GM21447 (cell line): Measurements from ENCODE around the gene BAZ1B.
"Not testable (repeated sequence)": the region's sequence is repeated elsewhere in the genome, so short reads cannot be mapped to it uniquely, and the experiment has no call there.

Source experiments
- ATAC-seq: cut with Tn5 transposase; IDR thresholded peaks from one replicate; pipeline ENCODE4 v1.9.1; 2021; ENCODE audit not compliant: unreplicated experiment

Gene BAZ1B

DNA sequence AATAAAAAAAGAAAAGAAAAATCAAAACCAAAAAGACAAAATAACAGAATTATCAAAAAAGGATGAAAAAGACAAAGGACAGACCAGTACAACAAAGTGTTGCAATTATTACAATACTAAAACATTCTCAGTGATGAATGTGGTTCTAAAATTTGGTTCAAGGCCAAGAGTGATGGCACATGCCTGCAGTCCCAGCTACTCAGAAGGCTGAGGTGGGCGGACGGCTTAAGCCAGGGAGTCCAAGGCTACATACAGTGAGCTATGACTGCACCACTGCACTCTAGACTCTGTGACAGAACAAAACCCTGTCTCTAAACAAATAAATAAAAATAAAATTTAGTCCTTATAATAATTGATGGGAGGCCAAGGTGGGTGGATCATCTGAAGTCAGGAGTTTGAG is 14.5 kb downstream of the BAZ1B start:
- no peak for ATAC-seq

DNA sequence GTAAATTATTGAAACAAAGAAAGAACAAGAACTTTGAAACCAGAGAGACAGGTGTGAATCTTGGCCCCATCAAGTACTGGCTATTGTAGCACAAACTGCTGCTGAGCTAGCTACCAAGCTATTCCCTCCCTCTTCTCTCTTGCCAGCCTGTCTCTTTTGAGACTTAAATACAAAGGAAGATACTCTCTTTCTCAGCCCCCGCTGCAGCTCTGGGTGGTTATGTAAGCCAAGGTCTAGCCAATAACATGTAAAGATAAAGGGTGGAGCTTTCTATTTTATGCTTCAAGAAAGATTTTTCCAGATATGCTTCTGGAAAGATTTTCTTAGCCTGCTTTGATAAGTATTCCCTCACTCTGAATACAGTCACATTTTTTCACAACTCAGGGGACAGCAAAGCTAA is 17.2 kb downstream of the BAZ1B start:
- ATAC-seq = no peak

DNA sequence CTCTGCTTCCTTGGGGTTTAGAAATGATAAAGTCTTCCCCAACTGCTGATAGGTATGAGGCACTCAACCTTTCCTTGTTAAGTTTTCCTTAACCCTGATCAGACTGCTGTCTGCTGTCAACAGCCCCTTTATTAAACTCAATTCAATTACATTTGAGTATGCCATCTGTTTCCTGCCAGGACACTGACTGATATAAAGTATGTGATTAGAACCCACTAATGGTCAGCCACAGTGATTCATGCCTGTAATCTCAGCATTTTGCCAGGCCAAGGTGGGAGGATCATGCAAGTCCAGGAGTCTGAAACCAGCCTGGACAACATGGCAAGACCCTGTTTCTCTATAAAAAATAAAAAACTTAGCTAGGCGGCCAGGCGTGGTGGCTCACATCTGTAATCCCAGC is 18.1 kb downstream of the BAZ1B start:
- ATAC-seq = no peak

DNA sequence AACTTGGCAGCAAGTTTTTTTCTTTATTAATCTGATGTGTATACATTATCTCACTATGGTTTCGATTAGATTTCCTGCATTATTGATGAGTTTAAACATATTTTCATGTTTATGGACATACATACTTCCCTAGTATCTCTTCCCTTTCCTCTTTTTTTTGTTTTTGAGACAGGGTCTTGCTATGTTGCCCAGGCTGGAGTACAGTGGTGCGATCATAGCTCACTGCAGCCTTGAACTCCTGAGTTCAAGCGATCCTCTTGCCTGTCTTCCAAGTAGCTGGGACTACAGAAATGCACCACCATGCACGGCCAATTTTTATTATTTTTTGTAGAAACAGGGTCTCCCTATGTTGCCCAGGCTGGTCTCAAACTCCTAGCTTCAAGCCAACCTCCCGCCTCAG is 18.9 kb downstream of the BAZ1B start:
- no peak for ATAC-seq

DNA sequence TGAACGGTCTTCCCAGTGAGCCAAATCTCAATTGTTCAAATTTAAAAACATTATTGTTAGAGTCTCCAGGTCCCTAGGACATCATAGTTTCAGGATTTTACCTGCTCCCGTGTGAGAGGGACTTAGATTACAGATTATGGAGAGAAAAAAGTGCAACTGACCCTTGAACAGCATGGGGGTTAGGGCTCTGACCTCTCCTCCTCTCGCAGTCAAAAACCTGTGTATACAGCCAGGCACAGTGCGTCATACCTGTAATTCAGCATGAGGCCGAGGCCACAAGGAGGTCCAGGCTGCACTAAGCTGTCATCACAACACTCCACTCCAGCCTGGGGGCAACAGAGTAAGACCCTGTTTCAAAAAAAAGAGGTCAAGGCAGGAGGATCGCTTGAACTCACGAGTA is 25.5 kb downstream of the BAZ1B start:
- no peak for ATAC-seq

DNA sequence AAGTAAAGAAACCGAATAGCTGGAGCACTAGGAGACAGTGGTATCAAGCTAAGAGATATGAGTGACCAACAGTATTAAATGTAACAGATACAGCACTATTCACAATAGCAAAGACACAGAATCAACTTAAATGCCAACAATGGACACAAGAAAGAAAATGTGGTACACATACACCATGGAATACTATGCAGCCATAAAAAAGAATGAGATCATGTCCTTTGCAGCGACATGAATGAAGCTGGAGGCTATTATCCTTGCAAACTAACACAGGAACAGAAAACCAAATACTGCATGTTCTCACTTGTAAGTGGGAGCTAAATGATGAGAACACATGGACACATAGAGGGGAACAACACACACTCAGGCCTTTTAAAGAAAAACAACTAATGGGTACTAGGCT is 26.6 kb downstream of the BAZ1B start:
- ATAC-seq = not testable (repeated sequence)

DNA sequence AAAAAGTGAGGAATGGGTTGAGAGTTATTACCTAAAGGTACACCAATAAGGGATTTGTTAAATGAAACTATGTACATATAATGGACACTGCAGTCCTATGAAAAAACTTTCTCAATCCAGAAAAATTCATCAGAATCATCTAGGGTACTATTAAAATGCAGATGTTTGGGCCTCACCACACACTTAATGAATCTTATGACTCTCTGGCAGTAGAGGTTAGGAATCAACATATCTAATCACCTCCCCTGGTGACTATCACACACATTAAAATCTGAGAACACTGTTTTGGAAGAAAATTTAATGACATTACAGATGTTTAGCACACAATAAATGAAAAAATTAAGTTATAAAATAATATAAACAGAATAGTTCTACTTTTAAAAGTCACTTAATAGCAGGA is 32.1 kb downstream of the BAZ1B start:
- ATAC-seq = no peak

DNA sequence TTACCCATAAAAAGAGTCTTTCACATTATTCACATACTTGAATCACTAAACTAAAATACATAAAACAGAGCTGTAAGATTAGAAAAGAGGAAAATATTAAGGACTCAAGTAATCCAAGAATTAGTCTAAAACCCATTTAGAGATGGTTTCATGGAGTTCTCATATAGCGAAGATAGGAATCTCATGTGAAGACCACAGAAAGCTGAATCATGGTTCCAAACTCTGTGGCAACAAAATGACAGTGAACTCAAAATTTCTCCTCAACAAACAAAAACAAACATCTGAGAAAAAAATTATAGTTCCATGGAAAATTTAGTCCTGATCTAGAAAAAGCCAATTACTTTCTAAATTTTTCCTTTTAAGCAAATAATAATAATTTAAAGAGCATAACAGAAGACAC is 34.6 kb downstream of the BAZ1B start:
- no peak for ATAC-seq

DNA sequence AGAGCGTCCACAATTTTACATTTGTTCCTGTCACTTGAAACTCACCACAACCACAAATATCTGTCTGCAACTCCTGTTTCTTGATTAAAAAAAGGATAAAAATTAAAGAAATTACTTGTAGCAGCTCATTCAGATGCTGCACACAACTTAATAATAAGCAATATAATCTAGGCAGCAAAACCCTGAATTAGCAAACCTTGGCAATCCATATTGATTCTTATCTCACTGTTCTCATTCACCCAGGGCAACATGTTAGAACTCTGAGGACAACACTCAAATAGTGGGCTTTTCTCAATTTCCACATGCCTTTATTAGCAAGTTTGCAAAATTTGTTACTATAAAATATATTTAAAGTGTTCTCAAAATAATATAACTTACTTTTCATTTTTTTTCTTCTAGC is 38.9 kb downstream of the BAZ1B start:
- no peak for ATAC-seq

DNA sequence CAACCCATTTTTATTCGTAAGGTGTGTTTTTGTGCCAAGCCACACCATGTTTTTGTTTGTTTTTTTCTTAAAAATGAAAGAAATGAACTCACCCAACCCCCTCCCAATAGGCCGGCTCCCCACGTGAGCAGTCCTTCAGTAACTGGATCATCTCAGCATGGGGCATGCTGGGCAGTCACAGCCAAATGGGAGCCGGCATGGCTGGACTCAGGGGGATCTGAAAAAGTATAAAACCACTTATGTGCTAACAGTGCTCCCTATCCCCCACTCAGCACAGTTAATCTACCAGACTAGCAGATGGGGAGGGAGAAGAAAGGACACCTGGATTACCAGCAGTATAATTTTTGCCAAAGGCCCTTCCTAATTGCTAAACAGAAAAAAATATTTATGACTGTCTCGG is 39.3 kb downstream of the BAZ1B start:
- no peak for ATAC-seq

DNA sequence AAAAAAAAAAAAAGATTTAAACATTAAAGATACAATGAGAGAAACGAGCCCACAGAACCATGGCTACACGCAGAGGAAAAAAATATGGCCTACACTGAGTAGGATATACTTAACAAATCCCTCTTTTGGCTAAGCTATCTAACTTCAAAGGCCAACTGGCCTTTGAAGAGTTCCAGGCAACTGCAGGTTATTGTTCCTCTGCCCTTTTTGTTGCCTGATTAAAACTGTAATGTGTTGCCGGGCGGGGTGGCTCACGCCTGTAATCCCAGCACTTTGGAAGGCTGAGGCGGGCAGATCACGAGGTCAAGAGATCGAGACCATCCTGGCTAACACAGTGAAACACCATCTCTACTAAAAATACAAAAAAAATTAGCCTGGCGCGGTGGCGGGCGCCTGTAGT is 40.6 kb downstream of the BAZ1B start:
- not testable (repeated sequence) for ATAC-seq

DNA sequence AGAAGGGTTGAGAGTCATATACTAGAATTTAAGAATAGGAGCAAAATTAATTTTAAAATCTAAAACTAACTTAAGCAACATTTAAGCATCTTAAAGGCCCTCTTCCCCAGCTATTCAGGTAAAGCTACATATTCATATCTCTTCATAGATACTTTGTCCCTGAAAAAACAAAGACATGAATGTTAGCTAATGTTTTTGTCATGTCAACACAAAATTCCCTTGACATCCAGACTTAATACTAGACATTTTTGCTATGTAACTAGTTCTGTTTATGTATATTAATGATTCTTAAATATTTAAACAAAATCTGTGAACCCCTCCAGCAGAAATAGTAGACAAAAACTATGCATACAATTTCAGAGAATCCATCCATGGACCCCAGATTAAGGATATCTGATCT is 43.5 kb downstream of the BAZ1B start:
- ATAC-seq = no peak

DNA sequence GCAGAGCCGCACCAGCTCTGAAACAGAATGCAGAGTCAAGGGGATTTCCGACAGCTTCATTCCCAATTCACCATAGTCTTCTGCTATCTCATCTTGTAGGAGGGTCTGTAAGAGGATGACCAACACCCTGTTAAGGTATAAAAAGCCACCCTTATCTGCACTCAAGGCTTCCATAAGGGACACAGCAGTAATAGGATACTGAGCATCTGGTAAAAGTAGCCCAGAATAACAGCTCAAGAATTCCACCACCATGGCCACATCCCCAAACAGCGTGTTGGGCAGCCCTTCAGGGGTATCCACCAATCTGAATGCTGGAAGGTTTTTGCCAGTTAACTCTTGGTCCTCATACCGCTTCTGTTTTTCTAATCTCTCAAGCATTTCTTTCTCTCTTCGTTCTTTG is 44.7 kb downstream of the BAZ1B start:
- no peak for ATAC-seq

DNA sequence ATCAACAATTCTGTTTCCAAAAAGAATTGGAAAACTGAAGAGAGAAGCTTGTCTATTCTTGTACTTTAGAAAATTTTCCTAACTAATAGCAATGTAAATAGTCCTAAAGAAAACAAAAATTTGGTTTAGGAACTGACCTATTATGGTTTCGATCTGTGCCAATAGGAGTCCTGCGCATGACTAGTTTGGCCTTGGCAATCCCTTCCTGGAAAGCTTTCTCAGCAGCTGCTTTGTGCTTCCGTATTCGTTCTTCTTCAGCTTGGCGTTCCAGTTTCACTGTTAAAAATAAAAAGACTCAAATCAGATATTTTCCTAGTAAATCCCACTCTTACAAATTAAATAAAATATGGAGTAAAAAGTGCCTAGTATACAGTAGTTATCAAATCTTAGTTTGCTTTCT is 51.9 kb downstream of the BAZ1B start:
- no peak for ATAC-seq

DNA sequence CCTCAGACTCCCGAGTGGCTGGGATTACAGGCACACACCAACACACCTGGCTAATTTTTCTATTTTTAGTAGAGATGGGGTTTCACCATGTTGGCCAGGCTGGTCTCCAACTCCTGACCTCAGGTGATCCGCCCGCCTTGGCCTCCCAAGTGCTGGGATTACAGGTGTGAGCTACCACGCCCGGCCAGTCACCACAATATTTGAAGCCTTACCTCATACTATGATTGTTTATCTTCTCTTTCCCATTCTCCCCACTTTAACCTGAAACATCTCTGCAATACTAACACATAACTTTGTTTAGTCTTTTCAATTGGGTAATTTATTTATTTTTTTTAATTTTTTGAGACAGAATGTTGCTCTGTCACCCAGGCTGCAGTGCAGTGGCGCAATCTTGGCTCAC is 55.0 kb downstream of the BAZ1B start:
- not testable (repeated sequence) for ATAC-seq

DNA sequence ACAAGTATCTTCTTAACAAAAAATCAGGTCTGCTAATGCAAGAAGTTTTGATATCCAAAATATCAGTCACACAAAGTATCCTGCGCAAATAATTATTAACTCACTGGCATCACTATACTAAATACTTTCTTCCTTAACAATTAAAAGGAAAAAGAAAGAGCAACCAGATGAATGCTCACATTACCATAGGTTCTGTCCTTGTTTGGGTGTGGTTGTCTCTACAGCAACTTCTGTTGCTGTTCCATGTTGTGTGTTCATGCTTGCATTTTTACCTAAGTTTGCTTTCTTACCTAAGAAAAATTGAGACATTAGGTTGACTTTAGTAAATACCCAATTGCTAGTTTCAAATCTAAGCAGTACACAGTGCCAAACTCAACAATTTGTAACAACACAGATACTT is 56.0 kb downstream of the BAZ1B start:
- no peak for ATAC-seq

DNA sequence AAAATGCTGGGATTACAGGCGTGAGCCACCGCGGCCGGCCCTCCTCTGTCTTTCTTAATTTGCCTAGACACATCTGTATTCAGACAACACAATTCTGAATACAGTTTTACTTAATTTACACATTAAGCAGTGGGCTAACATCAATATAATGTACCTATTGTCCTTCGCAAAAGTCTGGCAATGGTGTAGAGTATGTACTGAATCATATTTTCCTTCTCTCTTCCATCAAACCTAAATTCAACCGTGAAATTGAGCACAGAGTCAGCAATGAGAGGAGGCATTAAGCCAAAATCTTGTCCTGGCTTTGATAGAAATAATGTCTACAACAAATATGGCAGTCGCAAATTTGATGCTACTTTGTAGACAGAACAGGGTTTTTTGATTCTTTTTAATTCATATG is 58.1 kb downstream of the BAZ1B start:
- ATAC-seq = no peak

DNA sequence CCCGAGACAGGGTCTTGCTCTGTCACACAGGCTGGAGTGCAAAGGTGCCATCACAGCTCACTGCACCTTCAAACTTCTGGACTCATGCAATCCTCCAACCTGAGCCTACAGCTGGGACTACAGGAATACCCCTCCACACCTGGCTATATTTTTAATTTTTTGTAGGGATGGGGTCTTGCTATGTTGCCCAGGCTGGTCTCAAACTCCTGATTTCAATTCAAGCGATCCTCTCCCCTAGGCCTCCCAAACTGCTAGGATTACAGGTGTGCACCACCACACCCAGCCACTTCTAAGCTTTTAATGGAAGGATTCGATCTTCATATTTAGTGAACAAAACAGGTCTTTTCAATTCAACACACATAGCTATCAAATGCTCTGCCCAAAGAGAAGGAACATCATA is 58.8 kb downstream of the BAZ1B start:
- no peak for ATAC-seq

DNA sequence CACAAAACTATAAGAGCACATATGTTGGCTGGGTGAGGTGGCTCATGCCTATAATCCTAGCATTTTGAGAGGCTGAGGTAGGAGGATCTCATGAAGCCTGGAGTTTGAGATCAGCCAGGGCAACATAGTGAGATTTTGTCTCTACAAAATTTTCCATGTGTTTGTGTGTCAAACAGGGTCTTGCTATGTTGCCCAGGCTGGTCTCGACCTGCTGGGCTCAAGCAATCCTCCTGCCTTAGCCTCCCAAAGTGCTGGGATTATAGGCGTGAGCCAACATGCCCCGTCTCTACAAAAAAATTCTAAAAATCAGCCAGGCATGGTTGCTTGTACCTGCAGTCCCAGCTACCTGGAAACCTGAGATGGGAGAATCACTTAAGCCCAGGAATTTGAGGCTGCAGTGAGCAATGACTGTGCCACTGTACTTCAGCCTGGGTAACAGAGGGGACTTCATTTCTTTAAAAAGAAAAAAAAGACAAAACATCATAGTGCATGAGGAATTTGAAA is 60.3 kb downstream of the BAZ1B start:
- no peak for ATAC-seq

DNA sequence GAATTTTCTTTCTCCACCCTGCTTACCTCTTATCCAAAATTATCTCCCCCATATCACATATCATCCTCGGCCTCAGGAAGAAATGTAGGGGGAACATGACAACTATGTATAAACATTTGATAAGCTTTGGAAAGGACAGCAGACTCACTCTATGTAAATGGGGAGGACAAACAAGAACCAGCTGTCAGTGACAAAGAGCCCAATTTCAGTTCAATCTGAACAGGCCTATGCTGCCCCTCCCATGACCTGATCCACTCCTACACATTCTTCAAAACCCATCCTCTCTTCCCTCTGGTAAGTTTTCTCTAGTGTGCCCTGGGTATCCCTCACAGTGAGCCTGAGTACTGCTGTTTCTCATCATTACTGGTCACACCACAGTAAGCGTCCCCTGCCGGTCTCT is 67.7 kb downstream of the BAZ1B start:
- ATAC-seq = no peak

DNA sequence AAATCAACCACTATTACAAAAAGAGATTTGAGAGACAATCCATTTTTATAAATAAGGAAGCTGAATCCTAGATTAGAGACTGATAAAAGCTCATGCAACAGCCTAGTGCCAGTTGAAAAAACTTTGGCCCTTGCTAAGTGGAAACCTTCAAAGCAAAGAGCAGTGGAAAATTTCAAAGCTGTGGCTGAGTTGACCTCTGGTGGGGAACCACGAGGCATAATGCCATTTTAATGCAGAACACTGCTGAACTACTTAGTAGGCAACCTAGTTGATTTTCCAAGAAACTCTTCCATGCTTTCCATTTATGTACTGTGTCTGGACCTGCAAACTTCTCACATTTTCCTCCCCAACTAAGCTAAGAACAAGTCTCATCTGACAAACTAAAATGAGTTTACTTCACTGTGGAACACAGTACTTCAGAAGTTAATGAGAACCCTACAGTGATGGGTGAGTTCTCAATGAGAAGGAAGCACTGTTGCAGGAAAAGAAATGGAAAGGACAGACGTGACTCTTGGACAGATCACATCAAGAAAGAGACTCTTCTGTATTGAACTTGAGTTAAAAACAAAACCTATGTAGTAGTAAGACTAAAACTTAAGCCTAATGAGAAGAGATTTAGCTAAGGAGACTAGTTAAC is 69.0 kb downstream of the BAZ1B start:
- no peak for ATAC-seq

DNA sequence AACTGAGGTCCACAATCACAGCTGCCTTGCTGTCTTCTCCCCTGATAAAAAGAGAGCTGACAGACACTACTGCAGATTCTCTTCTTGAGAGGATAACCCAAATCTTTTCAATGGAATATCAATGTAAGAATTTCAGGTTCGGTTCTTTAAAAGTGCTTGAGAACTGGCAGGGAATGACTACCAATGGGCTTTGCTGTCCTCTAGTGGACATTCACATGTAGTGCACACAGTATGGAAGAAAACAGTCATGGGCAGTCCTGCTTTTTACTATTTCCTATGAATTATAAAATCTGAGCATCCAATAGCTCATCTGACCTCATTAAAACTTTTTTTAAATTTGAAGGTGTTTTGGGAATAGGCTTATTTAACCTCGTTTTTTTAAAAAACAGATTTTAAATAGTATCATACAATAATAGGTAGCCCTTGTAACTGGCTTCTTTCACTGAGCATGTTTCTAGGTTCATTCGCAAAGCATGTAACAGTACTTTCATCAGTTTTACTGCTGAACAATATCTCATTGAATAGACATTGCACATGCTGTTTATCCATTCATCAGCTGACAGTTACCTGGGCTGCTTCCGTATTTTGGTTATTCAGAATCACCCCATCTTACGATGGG is 70.2 kb downstream of the BAZ1B start:
- no peak for ATAC-seq

DNA sequence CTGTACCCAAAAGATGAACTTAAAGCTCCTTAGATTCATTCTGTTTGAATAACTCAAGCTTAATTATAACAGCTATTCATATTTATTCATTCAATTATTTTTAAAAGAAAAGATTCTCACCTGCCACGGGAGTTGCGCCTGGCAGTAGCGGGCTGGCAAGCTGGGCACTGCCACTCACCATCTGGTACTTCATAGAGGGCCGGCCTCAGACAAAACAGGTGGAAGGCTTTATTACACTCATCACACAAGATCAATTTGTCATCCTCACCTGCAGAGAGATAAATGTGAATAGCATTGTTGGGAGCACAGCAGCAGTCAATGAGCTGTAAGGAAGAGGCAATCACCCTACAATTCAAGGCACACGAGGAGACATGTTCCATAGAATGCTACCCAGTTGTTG is 72.7 kb downstream of the BAZ1B start:
- no peak for ATAC-seq
